IMR-90 (cell line): ENCODE data around the gene RIF1. TPM values are rescaled to one million over a fixed set of nuclear protein-coding genes. Genes with fewer than 3 reads are reported as not detected.

Experiments
- ATAC-seq: fragments of 200-7000 bp; cut with Tn5 transposase; 2 replicates; pipeline ENCODE4 v1.9.1; 2020; ENCODE audit warnings: low read depth, mild to moderate bottlenecking, moderate library complexity
- BruUV-seq: library from RNA; stranded (reverse); fragments of 400-500 nt; replicated peaks from 2 replicates; lab custom pipeline; 2021; lab: Mats Ljungman, UMichigan
- CTCF ChIA-PET: fragments of 300-600 bp; formaldehyde crosslinking; extraction: SDS; loops from one replicate; lab custom pipeline; 2021; ENCODE audit warnings: antibody characterized with exemption; lab: Yijun Ruan, JAX
- POLR2A ChIA-PET: fragments of 300-600 bp; sonication (Branson Sonifier 250); formaldehyde crosslinking; loops from one replicate; lab custom pipeline; 2022; ENCODE audit warnings: antibody characterized with exemption; ENCODE audit not compliant: unreplicated experiment; lab: Charles Lee
- DNase-seq: peaks from one replicate; pipeline ENCODE4 v3.0.0; 2013
- H2AFZ ChIP-seq: replicated peaks from 2 replicates; pipeline ENCODE3; 2013; ENCODE audit warnings: low read length, mild to moderate bottlenecking; ENCODE audit not compliant: poor library complexity
- H2AK5ac ChIP-seq: 2 replicates; pipeline ENCODE4 v1.6.1; 2013; ENCODE audit warnings: low read depth, low read length, inconsistent platforms
- H2AK9ac ChIP-seq: replicated peaks from 2 replicates; pipeline ENCODE3; 2013; ENCODE audit warnings: mild to moderate bottlenecking, low read depth, low read length, moderate library complexity; ENCODE audit not compliant: poor library complexity
- H2BK120ac ChIP-seq: 2 replicates; pipeline ENCODE4 v1.6.1; 2013; ENCODE audit warnings: low read depth, low read length, inconsistent platforms
- H2BK15ac ChIP-seq: 3 replicates; pipeline ENCODE4 v1.6.1; 2013; ENCODE audit warnings: low read depth, low read length, inconsistent platforms
- H2BK20ac ChIP-seq: 2 replicates; pipeline ENCODE4 v1.6.1; 2013; ENCODE audit warnings: low read depth, mild to moderate bottlenecking, inconsistent platforms, low read length, moderate library complexity
- H2BK5ac ChIP-seq: 2 replicates; pipeline ENCODE4 v1.6.1; 2013; ENCODE audit warnings: mild to moderate bottlenecking, low read depth, low read length, inconsistent platforms; ENCODE audit not compliant: poor library complexity, severe bottlenecking
- H3K14ac ChIP-seq: replicated peaks from 2 replicates; pipeline ENCODE4 v1.6.1; 2013; ENCODE audit warnings: low read depth, low read length, inconsistent platforms
- H3K18ac ChIP-seq: 2 replicates; pipeline ENCODE4 v1.6.1; 2013; ENCODE audit warnings: low read depth, low read length, control low read depth
- H3K23ac ChIP-seq: 2 replicates; pipeline ENCODE4 v1.6.1; 2013; ENCODE audit warnings: low read depth, low read length, inconsistent platforms
- H3K27ac ChIP-seq: 2 replicates; pipeline ENCODE4 v1.5.1; 2013; ENCODE audit warnings: mild to moderate bottlenecking, control low read depth, low read length; ENCODE audit not compliant: insufficient read depth
- H3K27me3 ChIP-seq: 2 replicates; pipeline ENCODE4 v1.6.1; 2013; ENCODE audit warnings: low read length; ENCODE audit not compliant: control insufficient read depth, insufficient read depth
- H3K36me3 ChIP-seq: 2 replicates; pipeline ENCODE4 v1.6.1; 2013; ENCODE audit warnings: low read length, mixed read lengths; ENCODE audit not compliant: control insufficient read depth, insufficient read depth
- H3K4ac ChIP-seq: 2 replicates; pipeline ENCODE4 v1.6.1; 2013; ENCODE audit warnings: low read depth, low read length, inconsistent platforms
- H3K4me1 ChIP-seq: 2 replicates; pipeline ENCODE4 v1.6.1; 2013; ENCODE audit warnings: low read length, mixed read lengths; ENCODE audit not compliant: control insufficient read depth, insufficient read depth
- H3K4me2 ChIP-seq: 2 replicates; pipeline ENCODE4 v1.6.1; 2013; ENCODE audit warnings: low read depth, mild to moderate bottlenecking, control low read depth, low read length, moderate library complexity
- H3K4me3 ChIP-seq: 2 replicates; pipeline ENCODE4 v1.5.1; 2013; ENCODE audit warnings: low read depth, mild to moderate bottlenecking, control low read depth, low read length, moderate library complexity; ENCODE audit not compliant: insufficient read depth
- H3K56ac ChIP-seq: 2 replicates; pipeline ENCODE4 v1.6.1; 2013; ENCODE audit warnings: low read length, inconsistent platforms; ENCODE audit not compliant: insufficient read depth; ENCODE audit errors: extremely low read depth
- H3K79me1 ChIP-seq, 2 experiments: 2 replicates each; pipeline ENCODE4 v1.6.1; 2013; ENCODE audit warnings: low read length in 2 of 2, inconsistent platforms in 1 of 2, low read depth in 1 of 2
- H3K9ac ChIP-seq: 2 replicates; pipeline ENCODE4 v1.6.1; 2013; ENCODE audit warnings: low read depth, low read length, control low read depth
- H3K9me1 ChIP-seq: 2 replicates; pipeline ENCODE4 v1.6.1; 2013; ENCODE audit warnings: low read length, inconsistent platforms; ENCODE audit not compliant: insufficient read depth
- H3K9me3 ChIP-seq: 2 replicates; pipeline ENCODE4 v1.6.1; 2013; ENCODE audit warnings: low read length; ENCODE audit not compliant: control insufficient read depth, insufficient read depth
- H4K20me1 ChIP-seq: 2 replicates; pipeline ENCODE4 v1.6.1; 2013; ENCODE audit warnings: low read length, inconsistent platforms; ENCODE audit not compliant: insufficient read depth
- H4K5ac ChIP-seq: 2 replicates; pipeline ENCODE4 v1.6.1; 2013; ENCODE audit warnings: mild to moderate bottlenecking, low read depth, low read length, control low read depth
- H4K8ac ChIP-seq, 2 experiments: 2 replicates each; pipeline ENCODE4 v1.6.1; 2013; ENCODE audit warnings: low read depth in 2 of 2, low read length in 2 of 2, control low read depth in 1 of 2, inconsistent platforms in 1 of 2
- H4K91ac ChIP-seq: 2 replicates; pipeline ENCODE4 v1.6.1; 2013; ENCODE audit warnings: low read depth, low read length, inconsistent platforms; ENCODE audit not compliant: insufficient read depth
- ELK1 ChIP-seq: fragments of 150-350 bp; IDR thresholded peaks from 2 replicates; pipeline ENCODE4 v1.6.1; 2016; ENCODE audit warnings: low read depth, mild to moderate bottlenecking, low read length, moderate library complexity, borderline replicate concordance
- FOS ChIP-seq: fragments of 150-350 bp; IDR thresholded peaks from 2 replicates; pipeline ENCODE4 v1.6.1; 2016; ENCODE audit warnings: low read depth, low read length
- MXI1 ChIP-seq: IDR thresholded peaks from 2 replicates; pipeline ENCODE4 v1.6.1; 2012; ENCODE audit warnings: low read depth, mild to moderate bottlenecking, low read length, moderate library complexity, borderline replicate concordance
- USF2 ChIP-seq: fragments of 150-350 bp; IDR thresholded peaks from 2 replicates; pipeline ENCODE4 v1.6.1; 2017; ENCODE audit warnings: mild to moderate bottlenecking, antibody characterized with exemption, low read length, low read depth
- WGBS, 2 experiments: methylation state at CpG; one replicate each; pipeline versions ENCODE4 v1.1.5 to v1.1.7; 2013; ENCODE audit warnings: missing lambda C conversion rate in 2 of 2; ENCODE audit not compliant: insufficient read length in 1 of 2; ENCODE audit errors: extremely low coverage in 2 of 2; 5-methylcytosine and 5-hydroxymethylcytosine counted together
- dilution Hi-C: fragments of 300-500 bp; cut with HindIII; formaldehyde crosslinking; loops from one replicate; pipeline ENCODE4 v1.14.3; 2018; ENCODE audit warnings: low sequenced_read_pairs; ENCODE audit not compliant: unreplicated experiment
- in situ Hi-C: fragments of 300-500 bp; cut with MboI; formaldehyde crosslinking; loops from 3 replicates; pipeline ENCODE4 v1.14.3; 2019; ENCODE audit warnings: low sequenced_read_pairs, inconsistent platforms, mixed read lengths
- intact Hi-C: fragments of 100-400 bp; cut with micrococcal nuclease; formaldehyde crosslinking; loops from 2 replicates; pipeline ENCODE4 v1.10.0; 2022
- polyA plus RNA-seq, 3 experiments: library from polyadenylated mRNA; depleted of rRNA; stranded (reverse); fragments of >200 nt; gene quantifications; 2 replicates each; pipeline ENCODE4 v1.2.3, GENCODE V29; 2012; ENCODE audit warnings: low replicate concordance in 1 of 3
- total RNA-seq: library from RNA; depleted of rRNA; stranded (reverse); fragments of >200 nt; gene quantifications from 2 replicates; pipeline ENCODE4 v1.2.3, GENCODE V29; 2012

Gene RIF1
- total and polyA plus RNA-seq, 2 of the 4 experiments (the other 2 are of a cell fraction): 4.3 to 43.9 TPM

GRCh38 chr2:151391436-151391835 is 18.3 kb upstream of the RIF1 start:
- Histone ChIP-seq H2AFZ (no peak overlapping the region), H3K4me3 (no peak overlapping the region), H3K18ac (no peak overlapping the region), H2AK9ac (no peak overlapping the region), H3K9ac (no peak overlapping the region), H4K8ac (no peak overlapping the region), H4K5ac (no peak overlapping the region), H3K4ac (no peak overlapping the region), H3K79me1 (no peaks in the 10 kb centered on the region), H3K36me3 (no peaks in the 10 kb centered on the region), H2BK15ac (no peak overlapping the region), H3K4me1 (no peaks in the 10 kb centered on the region), H2BK20ac (no peak overlapping the region), H3K27me3 (no peaks in the 10 kb centered on the region), H3K56ac (no peak overlapping the region), H3K4me2 (no peak overlapping the region), H4K91ac (no peak overlapping the region), H2BK5ac (no peak overlapping the region), H4K20me1 (no peaks in the 10 kb centered on the region), H3K14ac (no peak overlapping the region), H3K9me1 (no peaks in the 10 kb centered on the region), H2AK5ac (no peak overlapping the region), H3K27ac (no peak overlapping the region), H3K9me3 (peaks cover 5% of the 10 kb centered on the region; the same call in 1 of the 2 replicates), H2BK120ac (no peak overlapping the region), H3K23ac (no peak overlapping the region)
- WGBS, 2 experiments: no CpG with 5 or more reads among the region's 2 CpGs
- DNase-seq (no peak), ATAC-seq (no peak)
- CTCF ChIA-PET: no interaction called here
- POLR2A ChIA-PET: no interaction called here
- no TSS peak for BruUV-seq
- dilution Hi-C loops: no loop called here
- TF ChIP-seq ELK1: no peak
- no peak for TF ChIP-seq FOS
- no peak for TF ChIP-seq USF2
- TF ChIP-seq MXI1: no peak
- in situ Hi-C loops: no loop called here
- intact Hi-C loops: no loop called here
